Muscle of back (tissue), 13 donors: Measurements from ENCODE around the gene IL1RAP. TPM values are rescaled to one million over a fixed set of nuclear protein-coding genes. Genes with fewer than 3 reads are reported as not detected.
"Not testable (repeated sequence)": the region's sequence is repeated elsewhere in the genome, so short reads cannot be mapped to it uniquely, and the experiment has no call there.

Experiments
- DNase-seq, 3 donors: peaks; one replicate each; pipeline versions ENCODE4 v3.0.0 to v3.0.0-alpha.2; 2013
- long read RNA-seq, 9 donors: transcript quantifications; one replicate each; lab custom pipeline, GENCODE V29; 2026
- polyA plus RNA-seq, 10 donors: library from polyadenylated mRNA; unstranded; fragments of 120-200 nt; gene quantifications; one replicate each; pipeline ENCODE4 v1.2.1, GENCODE V29; 2013; ENCODE audit not compliant: insufficient read length in 10 of 10

Gene IL1RAP, protein sequence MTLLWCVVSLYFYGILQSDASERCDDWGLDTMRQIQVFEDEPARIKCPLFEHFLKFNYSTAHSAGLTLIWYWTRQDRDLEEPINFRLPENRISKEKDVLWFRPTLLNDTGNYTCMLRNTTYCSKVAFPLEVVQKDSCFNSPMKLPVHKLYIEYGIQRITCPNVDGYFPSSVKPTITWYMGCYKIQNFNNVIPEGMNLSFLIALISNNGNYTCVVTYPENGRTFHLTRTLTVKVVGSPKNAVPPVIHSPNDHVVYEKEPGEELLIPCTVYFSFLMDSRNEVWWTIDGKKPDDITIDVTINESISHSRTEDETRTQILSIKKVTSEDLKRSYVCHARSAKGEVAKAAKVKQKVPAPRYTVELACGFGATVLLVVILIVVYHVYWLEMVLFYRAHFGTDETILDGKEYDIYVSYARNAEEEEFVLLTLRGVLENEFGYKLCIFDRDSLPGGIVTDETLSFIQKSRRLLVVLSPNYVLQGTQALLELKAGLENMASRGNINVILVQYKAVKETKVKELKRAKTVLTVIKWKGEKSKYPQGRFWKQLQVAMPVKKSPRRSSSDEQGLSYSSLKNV
- polyA plus RNA-seq = 10 to 100 TPM in 3 of 10 donors, 1 to 10 TPM in 7; 5.8 to 18.5 (median 9.3) TPM
- long read RNA-seq, donor 1, full-length matches to known transcripts = 1 of 1 reads
- long read RNA-seq, donor 1, partial matches to known transcripts = 0 of 1 reads
- long read RNA-seq, donor 1, other reads (novel, unspliced or antisense) = 0 of 1 reads
- long read RNA-seq, donor 2 = 0 reads
- long read RNA-seq, donor 3 = 0 reads
- long read RNA-seq, donor 4, full-length matches to known transcripts = 1 of 1 reads
- long read RNA-seq, donor 4, partial matches to known transcripts = 0 of 1 reads
- long read RNA-seq, donor 4, other reads (novel, unspliced or antisense) = 0 of 1 reads
- long read RNA-seq, donor 5, full-length matches to known transcripts = 3 of 3 reads
- long read RNA-seq, donor 5, partial matches to known transcripts = 0 of 3 reads
- long read RNA-seq, donor 5, other reads (novel, unspliced or antisense) = 0 of 3 reads
- long read RNA-seq, donor 6, partial matches to known transcripts = 0 of 1 reads
- long read RNA-seq, donor 6, other reads (novel, unspliced or antisense) = 0 of 1 reads
- long read RNA-seq, donor 7, full-length matches to known transcripts = 1 of 1 reads
- long read RNA-seq, donor 7, partial matches to known transcripts = 0 of 1 reads
- long read RNA-seq, donor 7, other reads (novel, unspliced or antisense) = 0 of 1 reads
- long read RNA-seq, donor 8, full-length matches to known transcripts = 2 of 2 reads
- long read RNA-seq, donor 8, partial matches to known transcripts = 0 of 2 reads
- long read RNA-seq, donor 8, other reads (novel, unspliced or antisense) = 0 of 2 reads
- long read RNA-seq, donor 9, full-length matches to known transcripts = 1 of 1 reads
- long read RNA-seq, donor 9, partial matches to known transcripts = 0 of 1 reads
- long read RNA-seq, donor 9, other reads (novel, unspliced or antisense) = 0 of 1 reads

DNA sequence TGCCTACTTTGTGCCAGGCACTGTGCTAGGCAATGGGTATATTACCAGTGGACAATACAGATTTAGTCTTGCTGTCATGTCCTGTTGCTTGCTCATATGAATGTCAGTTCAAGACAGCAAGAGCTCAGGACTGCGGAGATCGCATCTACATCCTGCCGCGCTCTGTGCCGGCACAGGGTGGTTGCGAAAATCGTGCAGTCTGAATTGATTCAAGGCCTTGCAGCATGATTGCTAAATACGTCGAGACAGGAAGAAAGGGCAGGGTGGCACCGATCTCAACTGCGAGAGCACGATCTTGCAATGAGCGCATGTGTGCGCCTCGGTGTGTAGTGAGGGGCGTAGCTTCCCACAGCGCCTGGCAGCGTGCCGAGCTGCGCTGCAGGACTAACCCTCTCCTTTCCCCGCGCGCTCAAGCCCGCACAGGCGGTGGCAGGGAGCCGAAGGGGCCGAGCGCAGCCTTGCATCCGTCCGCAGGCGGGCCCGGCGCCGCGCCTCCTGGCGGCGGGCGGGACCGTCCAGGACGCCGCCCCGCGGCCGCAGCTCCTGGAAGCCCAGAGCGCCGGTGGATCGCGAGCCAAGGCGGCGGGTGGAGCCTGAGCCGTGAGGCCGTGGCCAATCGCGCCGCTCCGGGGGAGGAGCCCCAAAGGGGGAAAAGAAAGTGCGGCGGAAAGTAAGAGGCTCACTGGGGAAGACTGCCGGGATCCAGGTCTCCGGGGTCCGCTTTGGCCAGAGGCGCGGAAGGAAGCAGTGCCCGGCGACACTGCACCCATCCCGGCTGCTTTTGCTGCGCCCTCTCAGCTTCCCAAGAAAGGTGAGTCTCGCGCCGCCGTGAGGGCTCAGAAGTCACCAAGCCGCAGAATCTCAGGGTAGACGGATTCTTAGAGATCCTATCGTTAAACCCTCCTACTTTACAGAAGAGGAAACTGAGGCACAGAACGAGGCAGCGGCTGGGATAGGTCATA, at the start of gene IL1RAP:
Gene IL1RAP (plus strand): TSS at position 677 of the 962 bp plus-strand sequence. CDS start 50,205 bp downstream, outside the sequence.
- DNase-seq = peak; percentile 90 to 97 (median 94)

DNA sequence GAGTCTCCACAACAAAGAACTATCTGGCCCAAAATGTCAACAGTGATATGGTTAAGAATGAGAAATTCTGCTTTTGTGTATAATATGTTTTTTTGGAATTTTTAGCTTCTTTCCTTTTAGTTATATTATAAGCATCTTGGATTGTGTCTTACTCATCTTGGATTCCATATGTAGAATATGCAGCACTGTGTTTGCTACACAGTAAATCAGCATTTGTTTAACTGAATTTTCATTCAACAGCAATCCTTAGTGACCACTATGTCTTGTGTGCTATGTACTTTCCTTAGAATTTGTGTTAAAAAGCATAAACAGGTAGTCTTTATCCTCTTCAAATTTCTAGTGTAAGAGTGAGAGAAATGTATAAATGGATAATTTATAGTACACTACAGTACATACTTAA, 46.0 kb upstream of the IL1RAP start:
- no peak for DNase-seq

DNA sequence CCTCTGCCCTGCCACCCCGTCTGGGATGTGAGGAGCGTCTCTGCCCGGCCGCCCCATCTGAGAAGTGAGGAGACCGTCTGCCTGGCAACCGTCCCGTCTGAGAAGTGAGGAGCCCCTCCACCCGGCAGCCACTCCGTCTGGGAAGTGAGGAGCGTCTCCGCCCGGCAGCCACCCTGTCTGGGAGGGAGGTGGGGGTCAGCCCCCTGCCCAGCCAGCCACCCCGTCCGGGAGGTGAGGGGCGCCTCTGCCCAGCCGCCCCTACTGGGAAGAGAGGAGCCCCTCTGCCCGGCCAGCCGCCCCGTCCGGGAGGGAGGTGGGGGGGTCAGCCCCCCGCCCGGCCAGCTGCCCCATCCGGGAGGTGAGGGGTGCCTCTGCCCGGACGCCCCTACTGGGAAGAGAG, 40.6 kb upstream of the IL1RAP start:
- not testable (repeated sequence) for DNase-seq

DNA sequence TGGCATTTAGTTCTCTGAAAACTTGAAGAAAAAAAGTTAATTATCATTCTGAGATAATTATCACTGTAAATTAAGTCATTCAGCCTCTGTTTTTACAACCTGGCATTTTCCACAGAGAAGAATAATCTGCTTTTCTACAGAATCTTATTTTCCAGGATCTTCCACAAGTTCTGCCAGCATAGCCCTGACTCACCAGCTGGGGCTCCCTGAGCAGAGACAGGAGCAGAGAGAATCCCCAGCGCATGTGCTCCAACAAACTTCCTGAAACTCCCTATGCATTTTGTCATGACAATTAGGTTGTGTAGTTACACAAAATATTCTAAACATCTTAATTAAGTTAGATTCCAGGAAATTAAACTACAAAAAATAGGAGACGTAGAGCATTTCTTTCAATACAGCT, 32.1 kb upstream of the IL1RAP start:
- no peak for DNase-seq

DNA sequence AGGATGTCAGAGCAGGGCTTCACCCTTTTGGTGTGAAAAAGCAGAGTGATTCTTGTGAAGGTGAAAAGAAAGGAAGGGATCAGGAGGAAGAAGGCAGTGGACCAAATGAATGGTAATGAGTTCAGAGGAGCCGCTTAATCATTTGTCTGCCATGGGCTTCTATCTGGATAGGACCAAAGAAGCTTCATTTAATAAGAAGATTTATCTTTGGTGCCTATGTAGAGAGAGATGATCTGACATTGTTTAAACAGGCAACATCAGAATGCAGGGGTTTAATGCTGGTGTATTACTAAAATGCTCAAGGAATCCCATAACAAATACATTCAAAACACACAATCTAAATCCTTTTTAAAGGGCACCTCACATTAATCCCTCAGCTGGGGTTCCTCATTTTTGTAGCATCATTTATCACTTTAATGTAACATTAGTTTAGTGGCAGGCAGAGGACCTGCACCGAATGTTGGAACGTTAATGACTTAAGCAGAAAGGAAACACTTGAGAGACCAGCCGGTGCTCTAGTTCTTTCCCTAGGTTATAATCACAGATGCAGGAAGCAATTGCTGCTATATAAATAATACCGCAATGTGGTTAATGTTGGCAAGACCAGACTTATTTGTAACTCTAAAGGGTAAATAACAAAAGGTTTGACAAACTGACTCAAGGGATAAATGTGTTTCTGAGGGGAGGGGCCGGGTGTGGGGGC, 27.9 kb upstream of the IL1RAP start:
- DNase-seq = peak in 1 of 3 donors; percentile 23

DNA sequence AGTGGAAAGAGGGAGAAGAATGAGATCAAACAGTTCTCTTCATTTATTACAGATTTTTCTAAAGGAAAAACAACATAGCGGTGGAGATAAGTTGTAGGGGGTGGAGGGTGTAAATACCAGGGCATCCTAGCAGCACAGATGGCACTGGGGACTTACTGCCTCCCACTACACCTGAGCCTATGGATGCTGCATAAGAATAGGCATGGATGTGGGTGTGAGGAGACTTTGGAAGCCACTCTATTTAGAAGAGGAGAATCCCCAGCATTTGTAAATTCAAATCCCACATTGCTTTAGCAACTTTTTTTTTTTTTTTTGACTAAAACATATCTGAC, 27.4 kb upstream of the IL1RAP start:
- no peak for DNase-seq

DNA sequence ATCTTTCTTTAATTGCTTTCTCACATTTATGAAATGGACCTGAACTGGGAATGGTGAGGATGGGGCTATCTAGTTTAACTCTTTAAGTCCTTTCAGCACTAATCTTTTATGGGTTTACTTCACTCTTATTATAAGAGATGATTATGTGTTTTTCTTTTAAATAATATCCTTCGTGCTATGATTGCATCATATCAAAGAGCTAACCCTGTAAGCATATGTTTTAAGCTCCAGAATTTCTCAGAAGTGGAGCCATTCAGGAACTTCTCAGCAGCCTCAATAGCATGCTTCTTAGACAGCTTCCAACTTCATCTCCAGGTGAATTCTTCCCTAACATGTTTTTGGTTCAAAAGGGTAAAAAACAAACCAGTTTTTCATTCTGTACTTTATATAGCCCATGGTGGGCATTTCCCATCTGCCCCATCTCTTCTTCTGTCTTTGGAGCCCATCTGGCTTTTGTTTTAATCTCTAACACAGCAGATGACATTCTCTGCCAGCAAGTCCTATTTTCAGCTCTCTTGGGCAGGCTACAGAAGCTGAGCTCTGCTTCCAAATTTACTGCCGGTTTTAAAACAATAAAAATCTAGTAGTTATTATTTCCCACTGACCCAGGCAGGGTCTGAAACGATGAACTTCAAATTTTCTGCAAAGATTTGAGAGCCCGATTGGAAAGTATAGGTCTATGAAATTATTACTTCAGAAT, 26.8 kb upstream of the IL1RAP start:
- no peak for DNase-seq

DNA sequence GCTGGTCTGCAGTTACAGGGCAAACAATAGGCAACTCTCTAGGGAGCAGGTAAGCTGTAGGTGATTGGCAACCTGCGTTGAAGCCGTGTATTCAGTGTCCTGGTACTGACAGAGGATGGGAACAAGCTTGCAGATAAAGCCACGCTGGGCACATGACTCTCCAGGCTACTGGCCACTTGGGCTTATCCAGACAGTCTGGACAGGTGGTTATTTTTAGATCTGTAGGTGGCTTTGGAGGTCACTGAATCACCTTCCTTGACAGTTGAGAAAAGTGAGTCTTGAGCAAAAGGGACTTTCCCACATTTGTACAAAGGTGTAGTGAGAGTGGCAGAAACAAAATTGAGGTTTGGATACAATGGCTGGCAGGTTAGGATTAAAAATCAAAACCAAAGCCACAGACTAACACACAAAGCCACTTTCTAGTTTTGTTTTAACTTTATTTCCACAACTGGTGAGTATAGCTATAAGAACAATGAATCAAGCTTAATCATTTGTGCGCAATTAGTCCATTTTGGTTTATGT, 22.3 kb upstream of the IL1RAP start:
- no peak for DNase-seq

DNA sequence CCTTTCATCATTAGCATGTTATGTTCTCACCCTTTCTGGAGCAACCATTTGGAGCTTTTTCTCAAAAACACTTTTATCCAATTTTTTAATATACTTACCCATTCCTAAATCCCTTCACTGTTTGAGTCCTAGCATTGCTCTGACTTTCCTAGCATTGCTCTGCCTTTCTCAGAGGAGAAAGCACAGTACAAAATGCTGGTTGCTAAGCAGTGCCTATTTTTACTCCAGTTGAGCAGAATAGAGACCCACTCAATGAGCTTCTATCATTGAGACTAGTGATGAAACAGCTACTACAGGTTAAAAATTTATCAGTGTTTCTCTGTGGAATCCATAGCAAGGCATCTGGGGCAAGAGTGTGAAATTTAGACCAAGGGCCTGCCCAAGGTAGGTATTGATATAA, 21.8 kb upstream of the IL1RAP start:
- DNase-seq = no peak

DNA sequence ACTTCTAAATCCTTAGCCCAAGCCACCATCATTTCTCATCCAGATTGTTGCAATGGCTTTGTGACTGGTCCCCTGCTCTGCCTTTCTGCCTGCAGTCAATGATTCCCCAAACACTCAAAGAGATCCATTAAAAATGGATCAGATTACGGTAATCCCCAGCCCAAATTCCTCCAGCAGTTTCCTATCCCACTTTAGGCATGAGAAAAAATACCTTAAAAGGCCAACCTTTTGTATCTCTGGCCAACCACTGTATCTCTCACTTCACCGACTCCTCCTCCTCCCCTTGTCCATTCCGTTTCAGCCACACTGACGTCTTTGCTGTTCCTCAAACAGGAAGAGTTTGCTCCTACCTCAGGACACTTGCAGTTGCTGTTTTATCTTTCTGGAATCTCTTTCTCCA, 20.9 kb upstream of the IL1RAP start:
- DNase-seq = no peak

DNA sequence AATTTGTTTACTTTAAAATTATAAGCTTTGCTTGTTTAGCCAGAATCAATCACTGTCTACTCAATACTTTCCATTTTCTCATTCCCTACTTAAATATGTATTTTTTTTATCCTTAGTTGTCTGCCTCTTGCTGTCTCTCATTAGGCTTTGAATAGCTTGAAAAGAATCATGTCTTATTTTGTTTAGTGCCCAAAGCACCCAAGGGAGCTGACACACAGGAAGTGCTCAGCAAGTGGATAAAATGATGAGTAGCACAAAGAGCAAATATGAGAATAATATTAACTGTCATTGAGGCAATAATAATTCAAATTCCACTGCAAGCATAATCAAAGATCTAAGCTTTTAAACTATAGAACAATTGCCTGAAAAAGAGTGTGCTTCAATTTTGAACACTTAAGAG, 19.0 kb upstream of the IL1RAP start:
- DNase-seq = no peak

DNA sequence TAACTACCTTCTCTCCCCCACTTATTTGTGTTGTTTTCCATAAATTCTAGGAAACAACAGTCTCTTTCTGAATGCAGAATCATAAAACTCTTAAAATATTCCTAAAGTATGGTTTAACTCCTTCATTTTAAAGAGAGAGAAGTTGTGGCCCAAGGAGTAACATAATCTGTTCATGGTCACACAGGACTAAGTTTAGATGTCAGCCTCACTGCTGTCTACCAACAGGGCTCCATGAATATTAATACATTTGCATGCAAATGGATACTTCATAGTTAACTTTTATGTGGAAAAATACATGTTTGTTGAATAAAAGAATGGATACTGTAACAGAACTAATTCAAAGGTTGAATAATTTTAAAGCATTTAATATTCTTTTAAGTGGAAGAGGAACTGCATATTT, 18.5 kb upstream of the IL1RAP start:
- DNase-seq = no peak

DNA sequence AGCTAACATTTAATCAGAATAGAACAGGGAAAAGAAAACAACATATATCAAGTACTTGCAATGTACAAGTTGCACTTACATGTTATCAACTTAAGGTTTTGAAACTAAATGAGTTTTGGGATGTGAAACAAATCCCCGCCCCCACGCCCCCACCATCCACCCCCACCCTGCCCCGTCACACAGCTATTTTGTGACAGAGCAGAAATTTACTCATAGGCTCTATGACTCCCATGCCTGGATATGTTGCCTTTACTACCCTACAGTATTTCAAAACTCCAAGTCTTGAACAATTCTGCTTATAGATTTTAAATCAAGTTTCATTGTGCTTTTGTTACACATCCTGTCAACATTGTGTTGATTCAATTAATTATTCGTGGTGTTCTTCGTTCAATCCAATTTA, 18.1 kb upstream of the IL1RAP start:
- DNase-seq = no peak

DNA sequence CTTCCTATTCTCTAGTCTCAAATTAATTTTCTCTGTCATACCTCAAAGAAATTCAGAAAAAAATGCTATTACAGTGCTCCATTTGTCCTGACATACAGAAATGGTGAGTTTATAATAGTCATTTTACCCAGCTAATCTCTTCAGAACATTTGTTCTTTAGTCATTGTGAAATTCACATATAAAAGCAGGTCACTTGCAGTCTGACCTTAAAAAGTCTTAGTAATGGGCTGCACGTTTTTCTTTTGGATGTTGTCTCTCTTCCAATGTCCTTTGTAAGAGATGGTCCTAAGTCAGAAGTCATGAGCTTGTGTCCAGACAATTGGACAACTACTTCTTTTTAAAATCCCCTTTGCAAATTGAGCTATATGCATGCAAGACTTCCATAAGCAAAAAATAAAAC, 17.0 kb upstream of the IL1RAP start:
- no peak for DNase-seq

DNA sequence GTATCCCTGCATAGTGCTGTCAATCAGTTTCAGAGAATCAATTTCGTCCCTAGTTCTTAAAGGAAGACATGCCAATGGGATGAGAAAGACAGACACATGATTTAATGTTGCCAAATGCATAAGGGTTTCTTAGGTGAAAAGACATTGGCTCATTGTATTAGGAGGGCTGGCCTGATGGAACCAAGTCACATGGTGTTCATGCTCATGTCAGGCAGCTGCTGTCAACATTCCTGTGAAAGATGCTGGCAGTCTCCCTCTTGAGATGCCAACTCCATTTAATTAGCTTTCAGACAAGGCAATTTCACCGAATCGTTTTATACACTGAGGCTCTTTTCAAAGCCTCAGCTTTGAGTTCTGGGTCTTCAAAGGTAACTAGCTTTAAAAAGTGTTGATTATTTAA, 16.1 kb upstream of the IL1RAP start:
- DNase-seq = peak in 1 of 3 donors; percentile 7

DNA sequence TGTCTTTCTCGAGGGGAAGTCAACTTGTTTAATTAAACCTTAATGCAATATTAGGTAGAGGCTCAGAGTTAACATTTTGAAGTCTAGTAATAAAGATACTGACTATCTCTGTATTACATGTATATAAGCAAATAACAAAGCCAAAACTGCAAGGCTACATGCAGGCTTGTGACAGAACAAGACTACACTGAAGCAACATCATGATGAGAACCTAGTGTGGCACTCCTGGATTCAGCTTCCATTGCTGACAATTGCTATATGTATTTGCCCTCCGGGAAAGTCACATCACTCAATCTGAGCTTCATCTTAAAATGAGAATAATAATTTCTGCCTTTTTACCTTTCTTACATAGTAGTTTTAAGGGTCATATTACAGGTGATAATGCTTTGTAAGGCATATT, 15.6 kb upstream of the IL1RAP start:
- DNase-seq = no peak

DNA sequence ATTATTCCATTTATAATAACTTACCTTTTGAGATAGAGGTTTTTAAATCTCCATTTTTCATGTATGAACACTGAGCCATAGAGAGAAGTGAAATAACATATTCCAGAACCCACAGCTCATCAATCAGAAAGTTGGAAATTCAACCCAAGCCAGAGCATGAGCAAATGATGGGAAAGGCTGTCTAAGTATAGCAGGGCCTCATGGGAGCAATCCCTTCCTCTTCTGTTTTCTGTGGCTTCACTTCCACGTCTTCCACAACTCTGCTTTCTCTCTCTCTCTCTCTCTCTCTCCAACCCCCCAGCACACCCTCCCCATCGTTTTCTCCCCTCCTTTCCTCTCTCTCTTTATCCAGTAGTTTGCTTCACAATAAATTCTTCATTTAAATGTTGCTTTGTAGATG, 14.8 kb upstream of the IL1RAP start:
- peak in 2 of 3 donors; percentile 34 to 40 for DNase-seq

DNA sequence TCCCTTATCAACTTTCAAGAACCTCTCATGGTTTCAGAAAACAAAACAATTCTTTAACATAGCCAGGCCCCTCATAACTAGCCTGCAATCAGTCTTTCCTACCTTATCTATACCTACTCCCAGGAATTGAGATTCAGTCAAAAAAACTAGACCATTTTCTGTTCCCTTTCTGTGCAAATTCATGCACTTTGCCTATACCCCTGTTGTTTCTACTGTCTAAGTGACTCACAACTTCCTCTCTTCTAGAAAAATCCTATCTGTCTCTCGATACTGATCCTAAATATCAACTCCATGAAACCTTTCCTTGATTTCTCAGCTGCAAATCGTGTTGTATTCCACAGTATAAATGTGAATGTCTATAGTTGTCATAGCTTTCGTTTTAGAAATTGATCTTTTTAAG, 10.9 kb upstream of the IL1RAP start:
- no peak for DNase-seq
